SIG-M5 (cell line): ENCODE data around the gene GRB10.

Experiments used
- DNase-seq: peaks from one replicate; lab custom pipeline; 2025; lab: John Stamatoyannopoulos, UW

GRB10 gene

DNA sequence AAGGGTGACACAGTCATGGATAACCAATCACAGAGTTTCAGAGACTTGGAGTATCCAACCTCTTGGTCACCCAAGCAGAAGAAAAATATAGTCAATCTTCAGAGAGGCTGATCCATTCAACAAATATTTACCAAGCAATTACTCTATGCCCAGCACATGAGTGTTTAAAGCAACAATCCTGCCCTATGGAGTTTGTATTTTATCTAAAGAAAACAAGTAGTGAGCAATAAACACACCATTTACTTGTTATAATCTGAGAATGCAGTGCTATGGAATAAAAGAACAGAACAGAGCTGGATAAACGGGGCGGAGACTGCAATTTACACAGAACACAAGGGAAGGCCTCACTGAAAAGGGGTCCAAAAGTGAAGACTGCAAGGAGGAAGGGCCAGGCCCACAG, 63.8 kb downstream of the GRB10 start:
- no peak for DNase-seq

- DNase-seq, result no peak
These were observed 64.4 kb downstream of the GRB10 start for GRCh38 chr7:50718311-50718710.

- DNase-seq, result no peak
These were observed 65.5 kb downstream of the GRB10 start for GRCh38 chr7:50717181-50717580.

GRCh38 chr7:50714857-50715256, 67.8 kb downstream of the GRB10 start:
- no peak for DNase-seq

- no peak for DNase-seq
These were observed 69.4 kb downstream of the GRB10 start for GRCh38 chr7:50713123-50713965.

DNA sequence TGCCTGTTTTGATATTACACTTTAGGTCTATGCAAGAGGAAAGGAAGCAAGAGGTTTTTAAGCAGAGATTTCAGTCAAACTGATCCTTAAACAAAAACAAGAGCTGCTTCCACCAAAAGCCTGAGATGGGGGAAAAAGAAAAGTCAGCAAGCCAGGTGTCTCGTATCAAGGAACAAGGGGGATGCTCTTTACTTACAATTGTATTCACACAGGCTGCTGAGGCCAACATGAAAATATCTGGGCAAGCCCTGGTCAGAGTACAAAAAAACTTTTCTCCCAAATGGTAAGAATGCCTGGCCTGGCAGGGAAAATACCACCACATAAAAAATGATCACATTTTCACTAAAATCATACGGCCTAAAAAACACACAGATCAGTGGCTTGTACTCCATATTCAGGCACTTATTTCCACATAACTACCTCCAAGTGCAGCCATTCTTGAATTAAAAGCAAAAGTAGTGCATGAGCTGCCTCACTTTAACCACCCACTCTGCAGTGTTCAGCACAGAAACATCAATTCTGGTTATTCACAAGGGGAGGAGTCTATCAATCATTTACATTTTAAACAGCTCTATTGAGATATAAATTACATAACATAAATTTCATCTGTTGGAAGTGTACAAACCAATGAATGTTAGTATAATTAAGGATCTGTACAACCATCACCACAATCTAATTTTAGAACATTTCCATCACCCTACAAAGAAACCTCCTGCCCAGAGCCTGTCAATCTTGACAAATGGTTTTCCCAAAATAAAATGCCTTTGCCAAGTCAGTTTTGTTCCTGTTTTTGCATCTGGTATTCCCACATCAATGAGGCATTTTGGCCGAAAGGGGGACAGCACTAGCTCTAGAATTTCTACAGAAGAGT, 70.2 kb downstream of the GRB10 start:
- DNase-seq, result no peak

DNA sequence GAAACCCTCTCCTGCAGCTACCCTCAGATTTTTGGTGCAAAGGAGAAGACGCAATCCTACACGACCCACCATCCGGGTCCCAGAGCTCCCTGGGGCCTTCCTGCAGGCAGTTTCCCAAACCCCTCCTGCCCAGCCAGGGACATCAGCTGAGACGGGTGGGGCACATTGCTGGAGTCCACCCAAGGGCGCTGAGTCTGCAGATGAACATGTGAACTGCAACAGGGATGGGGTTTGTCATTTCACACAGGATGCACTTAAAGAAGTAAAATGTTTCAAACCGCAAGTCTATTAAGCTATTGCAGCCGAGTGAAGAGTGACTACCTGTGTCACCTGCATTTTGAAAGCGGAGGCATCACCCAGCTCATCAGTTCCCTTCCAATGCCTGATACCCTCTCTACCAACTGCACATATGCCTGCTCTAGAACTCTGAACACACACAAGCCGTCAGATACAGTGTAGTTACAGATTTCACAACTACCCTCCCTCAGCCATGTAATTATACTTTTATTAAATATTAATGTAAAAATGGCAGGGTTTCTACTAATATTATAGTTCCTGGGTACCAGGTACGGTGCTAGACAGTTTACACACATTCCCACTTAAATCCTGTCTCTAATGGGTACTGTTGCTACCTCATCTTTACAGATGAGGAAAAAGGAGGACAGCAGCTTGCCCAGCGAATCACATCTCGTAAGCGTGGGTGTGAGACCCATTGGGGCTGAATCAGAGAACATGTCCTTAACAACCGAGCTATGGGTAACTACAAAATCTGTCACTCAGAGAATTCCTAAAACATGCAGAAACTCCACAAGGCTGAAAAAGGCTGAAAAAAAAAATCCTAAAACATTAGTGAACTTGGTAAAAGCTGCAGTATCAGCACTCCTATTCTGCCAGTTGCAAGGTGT, 71.2 kb downstream of the GRB10 start:
- no peak for DNase-seq

- no peak for DNase-seq
These were observed 72.1 kb downstream of the GRB10 start for GRCh38 chr7:50710441-50711154.

DNA sequence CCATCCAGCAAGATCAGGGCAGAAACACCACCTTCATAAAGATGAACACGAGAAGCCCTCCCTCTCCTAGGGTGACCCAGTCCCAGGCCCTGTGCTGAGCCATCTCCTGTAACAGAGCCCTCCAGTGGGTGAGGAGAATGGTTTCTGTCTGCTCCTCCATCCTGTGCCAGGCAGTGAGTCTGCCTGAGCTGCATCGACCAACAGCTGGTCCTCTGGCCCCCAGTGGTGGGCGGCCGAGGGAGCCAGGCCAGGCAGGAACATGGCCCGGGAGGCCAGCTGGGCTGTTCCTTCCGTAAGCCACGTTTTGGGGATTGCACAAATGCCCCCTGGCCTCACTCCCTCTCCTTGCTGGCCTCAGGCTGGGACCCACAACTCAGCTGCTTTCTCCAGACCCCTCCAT, 73.5 kb downstream of the GRB10 start:
- DNase-seq, result no peak

DNA sequence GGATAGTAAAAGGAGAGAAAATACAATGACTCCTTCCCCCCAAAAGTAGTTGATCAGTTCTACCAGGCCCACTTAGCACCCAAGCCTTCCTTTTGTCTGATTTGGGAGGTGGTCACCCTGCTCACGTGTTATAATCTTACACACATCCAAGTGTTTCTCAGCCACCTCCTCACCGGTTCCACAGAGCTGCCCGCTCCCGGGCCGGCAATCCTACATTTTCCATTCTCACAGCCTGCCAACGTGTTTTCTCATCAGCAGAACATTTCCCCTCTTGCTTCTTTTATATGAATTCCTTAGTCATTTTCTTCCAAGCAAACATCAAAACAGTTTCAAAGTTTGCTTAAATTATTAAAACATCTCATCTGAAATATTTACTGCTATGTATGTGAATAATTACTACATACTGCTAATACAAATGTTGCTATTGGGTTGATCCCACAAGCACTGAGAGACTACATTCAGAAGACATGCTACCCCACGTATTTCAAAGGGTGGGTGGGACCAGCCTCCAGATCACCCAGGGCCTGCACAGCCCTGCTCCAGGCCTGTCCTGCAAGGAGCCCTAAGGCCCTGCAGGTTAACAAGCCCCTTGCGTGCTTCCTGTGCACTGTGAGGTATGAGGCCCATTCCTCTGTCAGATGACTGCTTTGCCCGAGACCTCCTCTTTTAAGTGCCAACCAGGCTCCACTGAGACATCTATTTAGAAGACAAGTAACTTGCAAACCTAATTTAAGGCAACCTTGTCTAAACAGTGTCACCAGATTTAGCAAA, 75.3 kb downstream of the GRB10 start:
- no peak for DNase-seq

DNA sequence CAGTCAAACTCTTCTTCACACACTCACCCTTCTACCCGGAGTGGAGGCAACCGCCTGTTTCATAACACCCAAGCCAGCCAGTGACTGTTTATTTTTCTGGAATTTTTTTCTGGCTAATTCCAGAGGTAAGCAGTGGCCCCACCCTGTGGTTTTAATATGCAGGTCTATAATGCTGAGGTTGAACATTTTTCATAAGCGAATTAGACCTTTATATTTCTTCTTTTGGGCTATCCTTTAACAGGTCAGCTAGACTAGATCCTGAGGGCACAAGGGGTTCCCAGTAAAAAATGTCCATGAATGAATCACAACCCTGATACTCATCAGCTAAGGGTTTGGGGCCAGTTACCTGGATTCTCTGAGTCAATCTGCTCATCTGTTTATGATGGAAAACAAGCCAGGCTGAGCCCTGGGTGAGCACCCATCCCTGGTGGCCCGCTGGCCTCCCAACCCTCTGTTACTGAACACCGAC, 76.2 kb downstream of the GRB10 start:
- no peak for DNase-seq

GRCh38 chr7:50704844-50705243, 77.9 kb downstream of the GRB10 start:
- no peak for DNase-seq

DNA sequence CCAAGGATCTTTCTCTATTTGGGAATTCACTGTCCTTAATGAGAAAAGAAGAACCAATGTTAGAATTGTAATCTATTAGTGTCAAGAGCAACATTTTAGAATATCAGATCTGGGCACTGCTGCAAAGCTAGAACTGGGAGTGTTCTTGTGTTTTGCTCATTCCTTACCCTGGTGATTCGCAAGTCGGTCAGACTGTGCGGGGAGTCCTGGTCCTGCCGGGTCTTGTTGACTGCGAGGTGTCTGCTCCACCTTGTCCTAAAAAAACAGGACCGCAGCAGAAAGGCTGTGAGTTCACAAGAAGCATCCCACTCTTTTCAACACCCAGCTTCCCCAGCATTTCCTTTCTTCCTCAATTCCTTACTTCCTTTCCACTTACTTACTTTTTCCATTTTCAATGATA, 79.0 kb downstream of the GRB10 start:
- no peak for DNase-seq

- no peak for DNase-seq
These were observed 83.6 kb downstream of the GRB10 start for GRCh38 chr7:50699143-50699542.

GRCh38 chr7:50697748-50698147, 84.9 kb downstream of the GRB10 start:
- no peak for DNase-seq

DNA sequence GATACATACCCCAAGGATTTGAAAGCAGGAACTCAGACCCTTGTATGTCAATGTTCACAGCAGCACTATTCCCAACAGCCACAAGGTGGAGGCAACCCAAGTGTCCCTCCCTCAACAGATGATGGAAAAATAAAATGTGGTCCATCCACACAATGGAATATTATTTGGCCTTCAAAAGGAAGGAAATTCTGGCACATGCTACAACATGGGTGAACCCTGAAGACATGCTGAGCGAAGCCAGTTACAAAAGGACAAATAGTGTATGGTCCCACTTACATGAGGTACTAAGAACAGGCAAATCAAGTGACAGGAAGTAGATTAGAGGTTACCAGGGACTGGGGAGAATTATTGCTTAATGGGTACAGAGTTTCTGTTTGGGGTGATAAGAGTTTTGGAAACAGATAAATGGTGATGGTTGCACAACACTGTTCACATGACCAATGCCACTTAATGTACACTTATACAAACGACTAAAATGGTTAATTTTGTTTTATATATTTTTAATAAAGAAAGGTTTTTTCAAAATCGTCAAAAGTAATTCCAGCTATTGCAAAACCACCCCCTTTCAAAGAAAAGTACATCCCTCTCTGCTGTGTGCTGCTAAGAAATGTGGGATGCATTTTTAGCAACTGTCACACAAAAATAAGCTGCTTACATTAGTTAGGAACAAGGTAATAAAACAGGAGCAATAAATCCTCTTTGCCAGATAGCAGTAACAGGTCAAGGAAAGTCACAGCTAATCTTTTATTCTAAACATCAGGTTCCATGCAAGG, 85.7 kb downstream of the GRB10 start:
- peak; percentile 5 for DNase-seq

- peak; percentile 32 for DNase-seq
These were observed 87.7 kb downstream of the GRB10 start for GRCh38 chr7:50695026-50695425.

GRCh38 chr7:50693455-50694130, 89.1 kb downstream of the GRB10 start:
- no peak for DNase-seq

DNA sequence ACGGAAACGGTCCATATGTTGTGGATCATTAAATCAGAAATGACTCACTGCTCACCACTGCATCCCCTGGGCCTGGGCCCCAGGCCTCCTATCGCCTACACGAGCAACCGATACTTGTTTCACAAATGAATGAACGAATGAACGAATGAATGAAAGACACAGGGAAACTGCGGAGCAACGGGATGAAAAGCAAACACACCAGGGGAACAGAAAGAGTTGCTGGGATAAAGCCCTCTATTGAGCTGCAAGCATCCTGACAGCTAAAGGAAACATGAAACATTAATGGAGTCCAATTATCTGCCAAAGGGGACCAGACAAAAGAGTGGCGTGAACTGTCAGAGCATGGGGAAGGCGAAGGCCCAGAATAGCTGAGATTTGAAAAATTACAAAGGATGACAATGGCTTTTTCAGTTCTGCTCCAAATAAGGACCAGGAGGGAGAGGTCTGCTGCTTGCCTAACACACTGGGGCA, 92.1 kb downstream of the GRB10 start:
- no peak for DNase-seq
